ENCODE measurements around the gene TOMM5.

Gene TOMM5

DNA sequence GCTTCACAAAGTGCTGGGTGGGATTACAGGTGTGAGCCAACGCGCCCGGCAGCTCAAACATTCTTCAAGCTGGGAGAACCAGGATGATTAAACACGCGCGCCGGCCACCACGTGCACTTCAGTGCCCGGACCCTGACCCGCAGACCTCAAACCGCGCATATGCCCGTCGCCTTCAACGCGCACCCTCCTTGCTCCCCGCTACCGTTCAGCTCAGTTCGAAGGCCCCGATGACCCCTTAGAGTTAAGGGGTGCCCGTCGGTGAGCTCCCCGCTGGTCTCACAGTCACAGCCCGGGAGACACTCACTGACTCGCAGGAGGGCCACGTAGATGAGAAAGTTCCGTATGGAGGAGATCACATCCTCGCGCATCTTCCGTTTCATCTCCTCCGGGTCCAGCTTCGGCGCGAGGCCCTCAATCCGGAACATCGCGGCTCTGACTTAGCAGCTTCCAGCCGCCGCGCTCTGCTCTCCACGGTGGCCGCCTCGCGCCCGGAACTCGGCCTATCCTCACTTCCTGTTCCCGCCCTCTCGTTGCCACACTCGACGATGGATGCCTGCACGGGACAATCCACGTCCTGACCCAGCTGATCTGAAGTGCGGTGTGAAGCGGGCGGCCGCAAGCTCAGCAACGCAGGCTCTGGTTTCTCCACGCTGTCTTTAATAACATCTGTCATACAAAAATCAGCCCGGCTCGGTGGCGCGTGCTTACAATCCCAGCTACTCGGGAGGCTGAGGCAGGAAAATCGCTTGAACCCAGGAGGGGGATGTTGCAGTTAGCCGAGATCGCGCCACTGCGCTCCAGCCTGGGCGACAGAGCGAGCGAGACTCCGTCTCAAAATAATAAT is at the start of gene TOMM5:
Gene TOMM5 (minus strand): TSS at position 490 of the 844 bp plus-strand sequence. CDS start 65 bp downstream, at position 425.
- peak; percentile 91 to 93 for DNase-seq

DNA sequence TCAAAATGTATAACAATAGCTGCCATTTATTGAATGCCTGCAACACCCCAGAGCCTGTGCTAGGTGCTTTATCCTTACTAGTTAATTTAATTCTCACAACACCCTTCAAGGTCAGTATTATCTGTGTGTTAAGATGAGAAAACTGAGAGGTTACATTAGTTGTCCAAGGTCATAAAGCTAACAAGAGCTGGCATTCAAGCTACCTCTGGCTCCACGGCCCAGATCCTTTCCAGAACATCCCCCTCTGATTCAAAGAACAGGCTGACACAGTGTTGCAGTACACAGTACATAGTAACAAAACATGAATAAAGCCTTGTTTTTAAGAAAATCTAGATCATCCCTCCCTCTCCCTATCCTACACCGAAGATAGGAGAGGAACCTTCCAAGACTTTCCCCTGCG is 48.9 kb upstream of the TOMM5 start:
- no peak for DNase-seq

GRCh38 chr9:37640246-37640645 is 47.8 kb upstream of the TOMM5 start:
- peak; percentile 59 to 89 for DNase-seq

DNA sequence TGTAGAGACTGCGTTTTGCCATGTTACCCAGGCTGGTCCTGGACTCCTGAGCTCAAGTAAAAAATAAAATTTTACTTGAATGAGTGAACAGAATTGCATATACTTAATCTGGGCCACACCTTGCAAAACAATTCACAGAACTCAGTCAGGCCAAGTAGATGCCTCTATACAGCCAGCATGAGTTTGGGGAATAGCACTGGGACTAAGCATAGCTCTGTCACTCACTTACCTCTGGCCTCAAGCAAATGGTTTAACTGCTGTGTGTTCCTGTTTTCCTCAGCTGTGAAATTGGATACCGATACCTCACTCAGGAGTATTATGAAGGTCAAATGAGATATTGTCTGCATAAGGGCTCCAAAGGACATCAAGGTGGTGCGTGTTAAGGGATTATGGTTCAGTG is 47.4 kb upstream of the TOMM5 start:
- DNase-seq = peak; percentile 59 to 87

- no peak for DNase-seq
These were observed 46.8 kb upstream of the TOMM5 start for GRCh38 chr9:37639109-37639762.

- no peak for DNase-seq
These were observed 44.4 kb upstream of the TOMM5 start for GRCh38 chr9:37636511-37637448.

- DNase-seq = no peak
These were observed 43.4 kb upstream of the TOMM5 start for GRCh38 chr9:37635808-37636207.

DNA sequence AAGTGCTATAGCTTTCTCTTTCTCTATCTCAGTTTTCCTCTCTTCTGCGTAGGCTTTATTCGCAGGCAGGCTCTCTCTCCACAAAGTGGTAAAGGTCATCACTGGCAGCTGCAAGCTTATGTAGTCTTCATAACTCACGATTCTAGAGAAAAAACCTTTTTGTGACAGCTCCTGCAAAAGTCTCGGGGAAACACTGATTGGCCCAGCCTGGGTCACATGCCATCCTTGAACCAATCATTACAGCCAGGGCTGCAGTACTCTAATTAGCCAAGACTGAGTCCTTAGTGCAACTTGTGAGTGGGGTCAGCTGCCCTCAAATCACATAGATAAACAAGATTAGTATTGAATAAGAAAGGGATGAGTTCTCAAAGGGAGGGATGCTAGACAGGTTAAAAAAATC is 40.1 kb upstream of the TOMM5 start:
- peak in 1 of 2 experiments; percentile 12 for DNase-seq

DNA sequence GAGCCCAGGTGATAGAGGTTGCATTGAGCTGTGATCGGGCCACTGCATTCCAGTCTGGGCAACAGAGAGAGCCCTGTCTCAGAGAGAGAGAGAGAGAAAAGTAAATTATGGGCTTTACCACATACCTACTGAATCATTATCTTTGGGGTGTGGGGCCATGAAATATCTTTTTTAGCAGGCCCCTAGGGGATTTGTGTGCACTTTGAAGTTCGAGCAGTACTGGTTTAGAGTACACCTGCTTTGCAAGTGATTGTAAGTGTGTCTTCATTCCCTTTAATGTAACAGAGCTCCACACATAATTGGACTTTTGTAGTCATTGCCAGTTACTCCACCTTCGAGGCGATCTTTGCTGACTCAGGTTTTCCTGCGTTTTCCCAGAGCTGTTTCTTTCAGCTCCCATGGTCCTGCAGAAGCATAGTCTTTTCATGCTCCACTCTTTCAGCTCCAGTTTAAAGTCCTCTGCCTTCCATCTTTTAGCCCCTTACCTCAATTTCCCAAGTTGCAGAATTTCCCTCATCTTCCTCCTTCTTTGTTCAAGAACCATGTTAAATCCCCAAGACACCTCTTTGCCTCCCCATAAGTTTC is 34.4 kb upstream of the TOMM5 start:
- no peak for DNase-seq

- no peak for DNase-seq
These were observed 33.4 kb upstream of the TOMM5 start for GRCh38 chr9:37625758-37626147.

DNA sequence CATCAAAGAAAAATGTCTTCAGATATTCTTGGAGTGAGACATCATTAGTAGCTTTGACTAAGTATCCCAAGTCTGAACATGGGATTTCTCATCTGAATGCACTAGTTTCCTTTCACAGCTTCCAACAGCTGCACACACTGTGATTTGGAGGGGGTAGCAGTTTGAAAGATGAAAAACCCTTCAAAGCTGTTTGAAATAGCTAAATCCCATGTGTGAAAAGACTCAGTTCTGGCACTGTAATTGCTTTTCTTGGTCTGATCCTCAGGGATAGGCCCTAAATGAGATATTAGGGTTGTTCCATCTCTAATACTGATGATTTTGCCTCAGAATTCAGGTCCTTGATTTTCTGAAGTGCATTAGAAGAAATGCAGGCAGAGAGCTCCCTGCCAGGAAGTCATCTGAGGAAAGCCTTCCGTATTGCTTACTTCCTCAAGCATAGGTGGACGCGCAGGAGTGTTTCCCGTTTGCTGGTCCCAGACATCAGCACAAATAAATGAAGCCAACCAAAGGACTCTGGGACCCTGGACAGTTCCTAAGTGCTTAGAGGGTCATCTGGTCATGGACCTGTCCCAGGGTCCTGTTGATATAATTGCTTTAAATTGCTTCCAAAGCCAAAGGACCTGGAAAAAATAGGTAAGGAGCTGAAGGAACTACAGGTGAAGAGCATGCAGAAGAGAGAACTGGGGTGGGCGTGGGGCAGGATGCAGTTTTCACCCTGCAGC is 32.8 kb upstream of the TOMM5 start:
- DNase-seq = peak in 1 of 2 experiments; percentile 6

DNA sequence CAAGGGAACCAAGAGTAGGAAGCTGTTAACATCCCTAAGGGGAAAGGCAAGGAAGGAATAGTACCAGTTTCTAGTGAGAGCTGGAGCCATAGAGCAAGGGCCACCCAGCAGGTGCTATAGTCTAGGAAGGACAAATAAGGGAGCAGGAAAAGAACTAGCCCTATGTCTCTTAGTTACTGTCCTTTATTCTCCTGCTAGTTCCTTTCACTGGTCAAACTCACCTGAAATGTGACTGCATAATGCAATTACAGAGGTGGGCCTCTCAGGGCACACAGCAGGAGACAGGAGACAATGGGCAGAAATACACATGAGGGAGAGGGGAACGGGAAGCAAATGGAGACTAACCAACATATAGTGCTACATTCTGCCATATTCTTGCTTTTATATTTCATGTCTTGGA is 31.7 kb upstream of the TOMM5 start:
- no peak for DNase-seq

DNA sequence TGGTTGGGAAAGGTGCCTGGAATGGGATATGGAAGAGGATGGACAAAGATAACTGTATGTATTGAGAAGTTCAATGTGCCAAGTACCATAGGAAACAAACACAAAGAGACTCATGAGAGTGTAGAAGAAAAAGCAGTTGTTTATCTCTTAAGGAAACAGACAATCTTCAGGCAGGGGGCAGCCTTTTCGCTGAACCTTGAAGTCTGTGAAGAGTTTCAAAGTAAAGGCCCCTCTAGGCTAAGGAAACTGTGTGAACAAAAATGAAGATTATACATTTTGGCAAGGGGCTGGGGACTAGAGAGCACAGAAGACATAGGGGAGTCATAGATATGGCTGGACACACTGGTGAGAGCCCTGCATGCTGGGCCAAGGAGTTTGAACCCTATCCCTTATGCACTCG is 30.9 kb upstream of the TOMM5 start:
- DNase-seq = peak in 1 of 2 experiments; percentile 34

DNA sequence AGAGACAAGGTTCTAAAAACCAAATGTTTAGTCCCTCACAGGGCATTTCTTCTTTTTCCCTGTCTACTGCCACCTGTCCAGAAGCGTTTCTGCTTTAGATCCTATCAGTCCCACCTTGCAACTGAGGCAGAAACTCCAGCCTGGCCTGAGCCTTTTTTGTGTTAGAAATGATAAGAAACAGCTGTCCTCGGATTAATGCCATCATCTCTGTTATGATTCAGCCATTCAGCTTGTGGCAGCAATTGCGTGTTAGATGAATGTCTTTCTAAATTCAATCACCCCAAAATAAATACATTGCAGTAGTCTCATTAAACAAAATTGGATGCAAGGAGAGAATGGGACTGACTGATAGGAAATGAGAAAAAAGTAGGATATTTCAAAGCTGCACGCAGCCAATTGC is 30.1 kb upstream of the TOMM5 start:
- no peak for DNase-seq

- peak; percentile 89 to 98 for DNase-seq
These were observed 29.1 kb upstream of the TOMM5 start for GRCh38 chr9:37621273-37622121.

- DNase-seq = peak in 1 of 2 experiments; percentile 67
These were observed 28.0 kb upstream of the TOMM5 start for GRCh38 chr9:37620396-37620795.

DNA sequence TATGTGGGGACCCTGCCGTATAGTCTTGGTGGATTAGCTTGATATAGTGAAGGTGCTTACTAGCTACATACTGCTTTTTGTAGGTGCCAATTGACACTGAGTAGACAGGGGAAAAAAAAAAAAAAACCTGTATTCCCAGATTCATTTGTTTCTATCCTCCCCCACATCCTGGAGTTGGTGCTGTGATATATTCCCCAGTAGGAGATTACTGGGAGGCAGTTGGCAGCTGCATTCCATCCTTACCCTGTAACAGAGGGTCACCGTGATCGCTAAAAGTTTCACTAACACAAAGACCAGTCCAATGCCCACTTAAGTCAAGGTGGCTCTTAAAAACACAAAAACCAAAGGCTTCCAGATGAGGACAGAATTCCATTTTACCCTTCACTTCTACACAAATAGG is 27.4 kb upstream of the TOMM5 start:
- peak in 1 of 2 experiments; percentile 65 for DNase-seq

DNA sequence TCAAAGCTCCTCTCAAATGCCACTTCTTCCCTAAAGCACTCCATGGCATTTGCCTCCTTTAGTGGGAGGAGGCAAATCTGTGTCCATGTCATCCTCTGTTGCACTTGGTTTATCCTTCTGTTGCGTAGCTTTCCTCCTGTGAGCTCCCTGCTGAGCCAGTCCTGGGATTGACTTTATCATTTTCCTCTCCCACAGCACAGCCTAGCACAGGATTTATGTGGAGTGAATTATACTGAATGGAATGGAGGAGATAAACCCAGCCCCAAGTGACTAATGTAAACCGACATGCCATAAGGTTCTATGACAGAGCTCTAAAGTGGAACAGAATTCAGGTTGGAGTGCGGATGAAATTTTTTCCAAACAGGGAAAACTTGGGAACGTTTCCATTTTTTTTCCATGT is 26.4 kb upstream of the TOMM5 start:
- peak; percentile 56 to 74 for DNase-seq

DNA sequence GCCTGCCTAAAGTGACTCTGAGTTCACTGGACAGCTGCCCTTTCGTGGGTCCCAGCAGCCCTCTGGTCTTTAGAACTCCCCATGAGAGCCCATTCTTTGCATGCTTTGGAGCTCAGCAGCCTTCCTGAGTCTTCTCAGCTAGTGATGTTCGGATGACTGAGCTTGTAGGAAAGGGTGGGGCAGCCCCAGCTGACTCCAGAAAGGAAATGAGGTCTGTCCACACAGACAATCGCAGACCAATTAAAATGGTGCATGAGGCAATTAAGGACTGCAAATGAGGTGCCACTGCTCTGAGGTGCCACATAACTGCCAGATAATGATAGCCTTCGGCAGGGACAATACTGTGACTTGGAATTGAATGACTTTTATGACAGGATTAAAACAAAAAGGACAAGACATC is 25.4 kb upstream of the TOMM5 start:
- peak in 1 of 2 experiments; percentile 36 for DNase-seq

- DNase-seq = no peak
These were observed 24.8 kb upstream of the TOMM5 start for GRCh38 chr9:37617161-37617560.

DNA sequence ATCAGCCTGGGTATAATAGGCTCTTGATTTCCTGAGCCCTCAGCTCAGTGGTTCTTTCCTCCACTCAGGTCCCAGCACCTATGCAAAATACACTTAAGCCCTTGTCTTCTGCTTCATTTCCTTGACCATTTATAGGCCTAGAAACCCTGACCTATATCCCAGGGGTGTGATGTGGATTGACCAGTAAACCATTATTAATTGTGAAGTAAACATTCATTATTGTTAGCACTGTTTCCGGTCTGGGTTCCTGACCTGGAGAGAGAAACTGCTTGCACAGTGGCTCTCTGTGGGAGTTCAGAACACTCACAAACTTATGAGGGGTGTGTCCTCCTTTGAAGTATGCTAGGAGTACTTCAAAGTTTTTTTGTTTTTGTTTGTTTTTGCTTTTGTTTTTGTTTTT is 19.6 kb upstream of the TOMM5 start:
- no peak for DNase-seq
